ENCODE measurements around the gene LRIF1.
"Not testable (repeated sequence)": the region's sequence is repeated elsewhere in the genome, so short reads cannot be mapped to it uniquely, and the experiment has no call there.

LRIF1 gene

DNA sequence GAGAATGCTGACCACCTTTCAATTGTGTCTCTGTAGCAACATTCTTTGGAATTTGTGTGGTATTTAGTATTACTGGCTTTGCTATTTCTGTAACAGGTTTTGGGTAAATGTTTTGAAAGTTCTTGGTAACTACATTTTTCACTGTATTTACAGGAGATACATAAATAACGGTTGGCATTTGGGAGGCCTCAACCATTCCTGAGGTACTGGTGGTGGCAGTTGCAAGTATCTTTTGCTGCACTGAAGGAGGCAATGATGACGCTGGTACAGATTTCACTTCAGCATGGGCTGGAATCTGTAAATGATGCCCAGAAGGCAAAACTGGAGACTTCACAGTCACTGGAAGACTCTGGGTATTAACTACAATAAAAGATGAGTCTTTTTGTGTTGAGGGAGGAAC, 11.7 kb downstream of the LRIF1 start:
- no peak overlapping the region for H3K4me3 ChIP-seq (ENCODE audit: control insufficient read depth, low read depth, low read length)
- TF ChIP-seq, protein P1, sequence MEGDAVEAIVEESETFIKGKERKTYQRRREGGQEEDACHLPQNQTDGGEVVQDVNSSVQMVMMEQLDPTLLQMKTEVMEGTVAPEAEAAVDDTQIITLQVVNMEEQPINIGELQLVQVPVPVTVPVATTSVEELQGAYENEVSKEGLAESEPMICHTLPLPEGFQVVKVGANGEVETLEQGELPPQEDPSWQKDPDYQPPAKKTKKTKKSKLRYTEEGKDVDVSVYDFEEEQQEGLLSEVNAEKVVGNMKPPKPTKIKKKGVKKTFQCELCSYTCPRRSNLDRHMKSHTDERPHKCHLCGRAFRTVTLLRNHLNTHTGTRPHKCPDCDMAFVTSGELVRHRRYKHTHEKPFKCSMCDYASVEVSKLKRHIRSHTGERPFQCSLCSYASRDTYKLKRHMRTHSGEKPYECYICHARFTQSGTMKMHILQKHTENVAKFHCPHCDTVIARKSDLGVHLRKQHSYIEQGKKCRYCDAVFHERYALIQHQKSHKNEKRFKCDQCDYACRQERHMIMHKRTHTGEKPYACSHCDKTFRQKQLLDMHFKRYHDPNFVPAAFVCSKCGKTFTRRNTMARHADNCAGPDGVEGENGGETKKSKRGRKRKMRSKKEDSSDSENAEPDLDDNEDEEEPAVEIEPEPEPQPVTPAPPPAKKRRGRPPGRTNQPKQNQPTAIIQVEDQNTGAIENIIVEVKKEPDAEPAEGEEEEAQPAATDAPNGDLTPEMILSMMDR (IDR thresholded peaks at IDR 0.05; ENCODE audit: control insufficient read depth, insufficient read depth, low read depth, low read length, missing control alignments): no peak
- no peak for DNase-seq (ENCODE audit: low read depth)

DNA sequence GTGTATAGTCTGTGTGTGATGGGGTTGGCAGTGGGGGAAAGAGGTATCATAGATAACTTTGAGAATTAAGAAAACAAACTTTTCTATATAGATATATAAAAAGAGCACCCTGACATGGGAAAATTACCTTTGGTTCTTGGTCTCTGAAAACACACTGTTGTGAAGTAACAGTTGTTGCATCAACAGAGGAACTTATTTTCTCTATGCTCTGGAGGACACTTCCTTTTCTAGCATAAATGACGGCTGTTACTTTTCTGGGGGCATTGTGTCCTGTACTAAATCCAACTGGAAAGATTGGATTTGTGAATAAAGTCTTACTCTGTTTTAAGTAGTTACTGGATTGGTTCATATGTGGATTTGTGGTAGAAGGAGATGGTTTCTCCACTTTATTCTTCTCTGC, 12.6 kb downstream of the LRIF1 start:
- no peak overlapping the region for H3K4me3 ChIP-seq (ENCODE audit: control insufficient read depth, low read depth, low read length)
- TF ChIP-seq, protein P1 (IDR thresholded peaks at IDR 0.05; ENCODE audit: control insufficient read depth, insufficient read depth, low read depth, low read length, missing control alignments): no peak
- no peak for DNase-seq (ENCODE audit: low read depth)

DNA sequence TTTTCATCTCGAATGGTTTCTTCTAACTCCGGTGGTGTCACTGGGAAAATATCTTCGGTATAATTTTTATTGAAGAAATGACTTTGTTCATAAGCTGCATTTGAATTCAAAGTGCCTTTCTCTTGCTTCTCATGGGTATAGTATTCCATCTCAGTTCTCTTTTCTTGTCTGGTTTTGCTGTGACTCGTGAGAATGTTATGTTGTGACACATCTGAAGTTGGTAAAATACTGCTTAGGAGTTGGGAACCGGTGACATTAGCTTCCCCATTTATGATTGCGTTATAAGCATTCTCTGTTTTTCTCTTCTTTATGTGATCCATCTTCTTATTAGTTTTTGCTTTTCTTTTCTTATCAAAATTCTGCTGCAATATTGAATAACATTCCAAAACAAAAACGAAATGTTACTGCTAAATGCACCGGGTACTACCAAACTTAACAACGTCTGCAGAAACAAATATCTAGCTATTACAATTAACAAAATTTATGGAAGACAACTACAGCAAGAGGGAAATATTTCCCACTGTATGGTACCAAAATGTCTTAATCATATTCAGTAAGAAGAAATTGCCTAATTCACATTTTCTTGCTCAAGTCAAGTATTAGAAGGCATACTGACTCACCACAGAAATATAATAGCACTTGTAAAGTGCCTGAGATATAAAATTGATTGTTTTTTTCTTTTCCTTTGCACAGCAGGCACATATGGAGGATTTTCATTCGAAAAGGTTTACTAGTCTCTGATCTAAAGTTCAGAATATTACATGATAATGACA, 15.5 kb downstream of the LRIF1 start:
- H3K4me3 ChIP-seq (ENCODE audit: control insufficient read depth, low read depth, low read length): no peak overlapping the region
- DNase-seq (ENCODE audit: low read depth): no peak
- TF ChIP-seq, protein P1 (IDR thresholded peaks at IDR 0.05; ENCODE audit: control insufficient read depth, insufficient read depth, low read depth, low read length, missing control alignments): no peak

DNA sequence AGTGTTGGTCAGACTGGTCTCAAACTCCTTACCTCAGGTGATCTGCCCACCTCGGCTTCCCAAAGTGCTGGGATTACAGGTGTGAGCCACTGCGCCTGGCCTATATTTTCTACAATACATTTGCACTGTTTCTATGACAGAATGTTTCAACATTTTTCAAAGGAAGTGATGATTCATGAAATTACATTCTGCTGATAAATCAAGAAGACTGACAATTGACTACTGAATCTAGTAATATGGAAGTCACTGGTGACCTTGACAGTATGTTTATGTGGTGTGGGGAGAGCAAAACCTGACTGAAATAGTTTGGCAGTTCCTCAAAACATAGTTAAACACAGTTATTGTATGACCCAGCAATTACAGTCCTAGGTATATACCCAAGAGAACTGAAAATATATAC, 18.1 kb downstream of the LRIF1 start:
- DNase-seq (ENCODE audit: low read depth): no peak
- TF ChIP-seq, protein P1 (IDR thresholded peaks at IDR 0.05; ENCODE audit: control insufficient read depth, insufficient read depth, low read depth, low read length, missing control alignments): no peak
- no peak overlapping the region for H3K4me3 ChIP-seq (ENCODE audit: control insufficient read depth, low read depth, low read length)

DNA sequence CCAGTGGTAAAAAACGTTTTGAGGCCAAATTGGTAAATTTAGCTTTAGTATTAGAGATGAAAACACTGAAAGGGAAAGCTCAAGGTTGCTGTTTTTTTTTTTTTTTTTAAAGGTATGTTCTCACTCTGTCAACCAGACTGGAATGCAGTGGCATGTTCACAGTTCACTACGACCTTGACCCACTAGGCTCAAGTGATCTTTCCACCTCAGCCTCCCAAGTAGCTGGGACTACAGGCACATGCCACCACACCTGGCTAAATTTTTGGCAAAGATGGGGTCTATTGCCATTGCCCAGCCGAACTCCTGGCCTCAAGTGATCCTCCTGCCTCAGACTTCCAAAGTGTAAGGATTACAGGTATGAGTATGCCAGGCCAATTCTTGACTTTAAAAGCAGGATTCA, 18.9 kb downstream of the LRIF1 start:
- no peak for DNase-seq (ENCODE audit: low read depth)
- TF ChIP-seq, protein P1 (IDR thresholded peaks at IDR 0.05; ENCODE audit: control insufficient read depth, insufficient read depth, low read depth, low read length, missing control alignments): no peak
- H3K4me3 ChIP-seq (ENCODE audit: control insufficient read depth, low read depth, low read length): no peak overlapping the region

DNA sequence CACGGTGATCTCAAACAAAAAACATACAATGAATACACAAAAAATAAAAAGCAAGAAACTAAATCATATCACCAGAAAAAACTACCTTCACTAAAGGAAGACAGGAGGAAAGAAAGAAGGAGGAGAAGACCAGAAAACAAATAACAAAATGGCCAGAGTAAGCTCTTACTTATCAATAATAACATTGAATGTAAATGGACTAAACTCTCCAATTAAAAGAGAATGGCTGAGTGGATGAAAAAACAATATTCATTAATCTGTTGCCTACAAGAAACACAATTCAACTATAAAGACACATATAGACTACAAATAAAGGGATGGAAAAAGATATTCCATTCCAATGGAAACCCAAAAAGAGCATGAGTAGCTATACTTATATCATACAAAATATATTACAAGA, 27.2 kb downstream of the LRIF1 start:
- H3K4me3 ChIP-seq (ENCODE audit: control insufficient read depth, low read depth, low read length): no peak overlapping the region
- TF ChIP-seq, protein P1 (IDR thresholded peaks at IDR 0.05; ENCODE audit: control insufficient read depth, insufficient read depth, low read depth, low read length, missing control alignments): no peak
- no peak for DNase-seq (ENCODE audit: low read depth)

DNA sequence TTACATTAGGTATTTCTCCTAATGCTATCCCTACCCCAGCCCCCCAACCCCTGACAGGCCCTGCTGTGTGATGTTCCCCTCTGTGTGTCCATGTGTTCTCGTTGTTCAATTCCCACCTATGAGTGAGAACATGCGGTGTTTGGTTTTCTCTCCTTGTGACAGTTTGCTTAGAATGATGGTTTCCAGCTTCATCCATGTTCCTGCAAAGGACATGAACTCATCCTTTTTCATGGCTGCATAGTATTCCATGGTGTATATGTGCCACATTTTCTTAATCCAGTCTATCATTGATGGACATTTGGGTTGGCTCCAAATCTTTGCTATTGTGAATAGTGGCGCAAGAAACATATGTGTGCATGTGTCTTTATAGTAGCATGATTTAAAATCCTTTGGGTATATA, 32.6 kb downstream of the LRIF1 start:
- not testable (repeated sequence) for H3K4me3 ChIP-seq (ENCODE audit: control insufficient read depth, low read depth, low read length); DNase-seq (ENCODE audit: low read depth)
